SIG-M5 (cell line): ENCODE measurements around the gene RANBP3L.
"Not testable (repeated sequence)": the region's sequence is repeated elsewhere in the genome, so short reads cannot be mapped to it uniquely, and the experiment has no call there.

ENCODE experiments used
- DNase-seq: peaks from one replicate; lab custom pipeline; 2025; lab: John Stamatoyannopoulos, UW

RANBP3L gene

DNA sequence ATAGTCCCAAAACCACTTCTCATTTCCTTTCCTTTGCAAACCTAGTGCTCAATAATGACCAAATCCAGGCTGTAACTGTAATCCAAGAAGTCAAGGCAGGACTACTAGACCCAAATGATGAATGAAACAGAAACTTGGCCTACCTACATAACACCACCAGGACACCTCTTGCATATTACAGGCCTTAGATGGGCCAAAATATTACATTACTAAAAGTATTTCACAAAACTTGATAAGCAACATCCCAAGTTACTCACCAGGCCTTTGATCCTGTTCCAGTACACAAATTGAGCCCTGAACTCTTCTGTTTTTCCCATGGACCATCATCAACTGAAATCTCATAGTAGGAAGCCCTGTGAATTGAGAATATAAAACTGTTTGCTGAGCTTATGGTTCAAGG lies 94.8 kb downstream of the RANBP3L start:
- DNase-seq, result no peak

- no peak for DNase-seq
Measured at GRCh38 chr5:36205329-36205728, 96.4 kb downstream of the RANBP3L start.

- DNase-seq, result no peak
Measured at GRCh38 chr5:36202521-36202961, 99.2 kb downstream of the RANBP3L start.

DNA sequence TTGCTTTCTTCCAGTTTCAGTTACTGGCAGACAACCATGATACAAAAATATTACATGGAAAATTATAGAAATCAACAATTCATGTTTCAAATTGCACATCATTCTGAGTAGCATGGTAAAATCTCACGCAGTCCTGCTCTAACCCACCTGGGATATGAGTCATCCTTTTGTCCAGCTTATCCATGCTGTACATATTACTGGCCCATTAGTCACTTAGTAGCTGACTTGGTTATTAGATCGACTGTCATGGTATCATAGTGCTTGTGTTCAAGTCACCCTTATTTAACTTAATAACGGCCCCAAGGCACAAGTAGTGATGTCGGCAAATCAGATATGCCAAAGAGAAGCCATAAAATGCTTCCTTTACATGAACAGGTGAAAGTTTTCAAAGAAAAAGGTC lies 101.2 kb downstream of the RANBP3L start:
- DNase-seq, result no peak

DNA sequence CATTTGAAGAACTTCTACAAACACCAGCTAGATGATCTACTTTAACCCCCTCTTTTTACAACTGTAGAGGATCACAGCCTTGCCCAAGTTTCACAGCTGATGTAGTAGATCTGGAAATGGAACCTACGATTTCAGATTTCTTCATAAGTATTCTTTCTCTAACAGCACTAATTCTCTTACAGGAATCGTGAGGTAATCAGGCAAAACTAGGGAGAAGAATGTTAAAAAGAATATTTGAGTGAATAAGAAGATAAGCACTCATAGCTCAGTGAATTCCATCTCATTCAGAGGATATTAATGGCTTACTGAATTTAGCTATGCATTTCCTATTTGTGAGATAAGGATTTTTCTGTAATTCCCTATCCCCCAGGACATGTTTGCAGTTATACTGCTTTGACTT lies 102.1 kb downstream of the RANBP3L start:
- DNase-seq, result no peak

GRCh38 chr5:36198783-36199182 lies 102.9 kb downstream of the RANBP3L start:
- DNase-seq, result not testable (repeated sequence)
